Measurements from ENCODE around the gene CBARP. TPM values are rescaled to one million over a fixed set of nuclear protein-coding genes. Genes with fewer than 3 reads are reported as not detected.
A peak's percentile ranks its signal among the peaks of the same experiment; 100 is the strongest.

The CBARP gene
- total RNA-seq, 1 donor from 2014 or later, result 2.9 TPM

GRCh38 chr19:1217366-1217765, 20.4 kb downstream of the CBARP start:
- Histone ChIP-seq H3K4me3 (ENCODE audit: low read depth, low read length) (no peak overlapping the region), H3K36me3 (ENCODE audit: control insufficient read depth, insufficient read depth, low read length) (peaks cover 15% of the 10 kb centered on the region), H3K27me3 (ENCODE audit: control insufficient read depth, insufficient read depth, low read length) (no peaks in the 10 kb centered on the region)
- TF ChIP-seq, protein P1, sequence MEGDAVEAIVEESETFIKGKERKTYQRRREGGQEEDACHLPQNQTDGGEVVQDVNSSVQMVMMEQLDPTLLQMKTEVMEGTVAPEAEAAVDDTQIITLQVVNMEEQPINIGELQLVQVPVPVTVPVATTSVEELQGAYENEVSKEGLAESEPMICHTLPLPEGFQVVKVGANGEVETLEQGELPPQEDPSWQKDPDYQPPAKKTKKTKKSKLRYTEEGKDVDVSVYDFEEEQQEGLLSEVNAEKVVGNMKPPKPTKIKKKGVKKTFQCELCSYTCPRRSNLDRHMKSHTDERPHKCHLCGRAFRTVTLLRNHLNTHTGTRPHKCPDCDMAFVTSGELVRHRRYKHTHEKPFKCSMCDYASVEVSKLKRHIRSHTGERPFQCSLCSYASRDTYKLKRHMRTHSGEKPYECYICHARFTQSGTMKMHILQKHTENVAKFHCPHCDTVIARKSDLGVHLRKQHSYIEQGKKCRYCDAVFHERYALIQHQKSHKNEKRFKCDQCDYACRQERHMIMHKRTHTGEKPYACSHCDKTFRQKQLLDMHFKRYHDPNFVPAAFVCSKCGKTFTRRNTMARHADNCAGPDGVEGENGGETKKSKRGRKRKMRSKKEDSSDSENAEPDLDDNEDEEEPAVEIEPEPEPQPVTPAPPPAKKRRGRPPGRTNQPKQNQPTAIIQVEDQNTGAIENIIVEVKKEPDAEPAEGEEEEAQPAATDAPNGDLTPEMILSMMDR (IDR thresholded peaks at IDR 0.05; ENCODE audit: insufficient read depth, low read length, severe bottlenecking), result no peak
- DNase-seq (ENCODE audit: low read depth) (no peak), FAIRE-seq (no peak)

- FAIRE-seq (peak; percentile 66), DNase-seq (ENCODE audit: low read depth) (no peak)
- Histone ChIP-seq H3K36me3 (ENCODE audit: control insufficient read depth, insufficient read depth, low read length) (peaks cover 15% of the 10 kb centered on the region), H3K4me3 (ENCODE audit: low read depth, low read length) (no peak overlapping the region), H3K27me3 (ENCODE audit: control insufficient read depth, insufficient read depth, low read length) (no peaks in the 10 kb centered on the region)
- TF ChIP-seq, protein P1 (IDR thresholded peaks at IDR 0.05; ENCODE audit: insufficient read depth, low read length, severe bottlenecking), result no peak
These were observed 21.0 kb downstream of the CBARP start for GRCh38 chr19:1216756-1217155.

DNA sequence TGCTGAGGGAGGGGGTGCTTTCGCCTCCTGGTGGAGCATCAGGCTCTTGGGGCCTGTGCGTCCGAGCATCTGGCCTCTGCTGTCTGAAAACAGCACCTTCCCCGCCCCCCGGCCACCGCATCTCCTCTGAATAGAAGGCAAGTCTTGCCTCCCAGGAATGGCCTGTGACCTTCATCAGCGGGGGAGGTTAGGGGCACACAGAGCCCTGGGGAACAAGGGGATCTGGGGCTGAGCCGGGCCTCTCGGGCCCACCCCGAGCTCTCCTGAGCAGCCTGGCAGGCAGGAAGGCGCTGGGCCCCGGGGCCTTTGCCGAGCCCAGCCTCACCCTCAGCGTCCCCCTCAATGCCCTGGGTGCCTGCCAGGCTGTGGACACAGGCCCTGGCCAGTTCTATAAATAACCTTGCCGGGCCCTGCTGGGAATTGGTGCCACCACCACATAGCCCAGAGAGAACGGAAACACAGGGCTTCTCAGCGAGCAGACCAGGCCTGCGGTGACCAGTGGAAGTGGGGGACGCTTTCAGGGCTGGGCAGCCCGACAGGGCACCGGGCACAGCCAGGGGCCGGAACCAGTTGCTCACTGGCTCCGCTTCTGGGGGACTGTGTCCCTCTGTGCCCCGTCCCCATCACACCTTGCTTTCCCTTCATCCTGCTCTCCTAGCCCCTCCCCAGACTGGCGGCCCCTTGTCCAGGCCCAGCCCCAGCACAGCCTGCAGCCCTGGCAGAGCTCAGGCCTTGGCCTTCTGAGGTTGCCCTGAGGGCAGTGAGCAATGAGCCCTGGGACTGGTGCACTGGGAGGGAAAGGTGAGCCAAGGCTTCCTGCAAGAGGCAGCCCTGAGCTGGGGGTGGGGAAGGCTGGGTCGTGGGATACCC, 22.7 kb downstream of the CBARP start:
- Histone ChIP-seq H3K36me3 (ENCODE audit: control insufficient read depth, insufficient read depth, low read length) (peaks cover 6% of the 10 kb centered on the region), H3K27me3 (ENCODE audit: control insufficient read depth, insufficient read depth, low read length) (no peaks in the 10 kb centered on the region), H3K4me3 (ENCODE audit: low read depth, low read length) (no peak overlapping the region)
- no peak for FAIRE-seq
- TF ChIP-seq, protein P1 (IDR thresholded peaks at IDR 0.05; ENCODE audit: insufficient read depth, low read length, severe bottlenecking), result no peak
- peak; percentile 45 for DNase-seq (ENCODE audit: low read depth)

DNA sequence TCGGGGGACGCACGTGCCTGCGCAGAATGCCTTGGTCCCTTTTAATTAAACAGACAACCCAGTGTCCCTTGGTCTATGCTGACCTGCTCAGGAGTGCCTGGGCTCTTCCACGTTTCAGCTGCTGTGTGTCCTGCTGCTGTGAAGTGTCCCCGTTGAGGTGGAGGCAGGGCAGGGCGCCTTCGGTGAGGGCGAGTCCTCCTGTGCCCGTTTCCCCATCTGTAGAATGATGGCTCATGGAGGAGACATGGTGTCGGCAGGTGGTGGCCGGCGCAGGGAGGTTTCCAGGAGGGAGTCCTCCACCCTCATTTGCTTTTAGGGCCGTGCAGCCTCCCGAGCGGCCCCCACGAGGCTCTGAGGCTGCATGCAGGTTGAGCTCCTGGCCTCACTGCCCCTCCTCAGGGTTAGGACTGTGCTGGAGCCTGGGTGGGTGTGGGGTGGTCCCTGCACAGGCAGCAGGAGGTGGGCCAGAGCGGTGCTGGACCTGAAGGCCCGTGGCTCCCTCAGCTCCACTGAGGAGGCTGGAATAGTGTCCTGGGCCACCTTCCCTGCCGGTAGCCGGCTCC, 23.4 kb downstream of the CBARP start:
- H3K4me3 ChIP-seq (ENCODE audit: low read depth, low read length), result no peak overlapping the region
- DNase-seq (ENCODE audit: low read depth) (no peak), FAIRE-seq (no peak)
- H3K27me3 ChIP-seq (ENCODE audit: control insufficient read depth, insufficient read depth, low read length), result no peaks in the 10 kb centered on the region
- peaks cover 9% of the 10 kb centered on the region for H3K36me3 ChIP-seq (ENCODE audit: control insufficient read depth, insufficient read depth, low read length)
- TF ChIP-seq, protein P1 (IDR thresholded peaks at IDR 0.05; ENCODE audit: insufficient read depth, low read length, severe bottlenecking), result no peak

GRCh38 chr19:1213391-1214286, 24.2 kb downstream of the CBARP start:
- peak; percentile 96 for DNase-seq (ENCODE audit: low read depth)
- TF ChIP-seq, protein P1 (IDR thresholded peaks at IDR 0.05; ENCODE audit: insufficient read depth, low read length, severe bottlenecking), result no peak
- FAIRE-seq, result no peak
- Histone ChIP-seq H3K27me3 (ENCODE audit: control insufficient read depth, insufficient read depth, low read length) (no peaks in the 10 kb centered on the region), H3K4me3 (ENCODE audit: low read depth, low read length) (no peak overlapping the region), H3K36me3 (ENCODE audit: control insufficient read depth, insufficient read depth, low read length) (peaks cover 9% of the 10 kb centered on the region)
